ENCODE results near the gene MID1. TPM values are rescaled to one million over a fixed set of nuclear protein-coding genes. Genes with fewer than 3 reads are reported as not detected.

The MID1 gene
- total RNA-seq, 1 donor from 2014 or later, result 0.18 TPM

DNA sequence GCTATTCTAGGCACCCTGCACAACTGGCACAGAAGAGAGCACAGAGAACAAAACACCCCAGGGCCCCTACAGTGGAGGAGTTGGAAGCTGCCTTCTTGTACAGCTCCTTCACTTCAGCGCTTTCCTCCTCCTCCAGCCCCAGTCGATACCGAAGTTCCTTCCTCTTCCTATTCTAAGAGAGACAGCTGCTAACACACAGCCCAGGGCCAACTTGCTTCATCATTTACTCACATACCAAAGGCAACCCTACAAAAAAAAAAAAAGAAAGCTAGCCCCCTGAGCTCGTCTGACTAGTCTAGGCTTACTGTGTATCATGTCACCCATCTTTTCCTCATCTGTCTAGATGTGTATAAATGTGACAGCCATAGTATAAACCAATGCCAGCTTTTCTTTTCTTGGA is 64.5 kb downstream of the MID1 start:
- intact Hi-C loops (cut with micrococcal nuclease), result no loop called here
- DNase-seq, result no peak
- CTCF ChIA-PET, result no interaction called here

DNA sequence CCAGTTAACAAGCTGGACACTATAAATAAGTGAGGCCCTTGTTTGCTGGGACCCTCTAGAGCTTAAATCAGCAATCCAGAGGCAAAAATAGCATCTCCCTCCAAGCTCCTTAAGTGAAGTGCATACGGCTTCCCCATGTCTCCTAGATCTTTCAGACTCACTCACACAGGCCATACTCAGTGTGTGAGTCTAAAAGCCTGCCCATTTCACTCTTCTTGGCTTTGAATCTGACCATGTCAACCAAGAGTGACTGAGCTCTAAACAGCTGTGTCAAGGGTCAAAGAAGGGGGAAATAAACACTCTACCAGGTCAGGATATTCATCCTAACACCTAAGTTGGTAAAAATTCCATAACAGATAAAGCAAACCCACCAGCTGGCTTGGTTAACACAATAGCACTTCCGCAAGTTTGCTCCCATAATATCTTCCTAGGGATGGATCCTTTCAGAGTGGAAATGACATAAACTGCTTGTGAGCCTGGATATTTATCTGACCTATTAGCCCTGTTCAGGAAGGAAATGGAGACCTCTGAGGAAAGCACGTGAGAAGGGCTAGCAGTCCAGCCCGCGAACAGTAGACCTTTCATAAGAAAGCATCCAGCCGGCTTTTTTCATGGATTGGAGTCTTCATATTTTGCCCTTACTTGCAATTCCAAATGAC is 65.6 kb downstream of the MID1 start:
- ChIA-PET POLR2A (interaction anchor here (0.6 kb wide), 1 partner anchor 712 kb away, joined by 3 read pairs; no protein-coding TSS in a partner anchor), CTCF (no interaction called here)
- TF ChIP-seq CTCF (IDR thresholded peaks at IDR 0.05), result no peak
- no peaks in the 10 kb centered on the region for H3K36me3 Mint-ChIP-seq (ENCODE audit: low read depth)
- H3K9me3 Mint-ChIP-seq, result no peaks in the 10 kb centered on the region
- H3K27ac Mint-ChIP-seq, result no peak overlapping the region
- DNase-seq, result no peak
- intact Hi-C loops (cut with micrococcal nuclease), result no loop called here
- no peak overlapping the region for H3K4me3 Mint-ChIP-seq
- no peaks in the 10 kb centered on the region for H3K4me1 Mint-ChIP-seq
- peaks cover 2% of the 10 kb centered on the region for H3K27me3 Mint-ChIP-seq
- ATAC-seq (ENCODE audit: low read depth), result no peak

More for the DNA sequence above, 64.5 kb downstream of the MID1 start:
- Mint-ChIP-seq H3K4me3 (no peak overlapping the region), H3K9me3 (no peaks in the 10 kb centered on the region), H3K27ac (no peak overlapping the region), H3K4me1 (no peaks in the 10 kb centered on the region), H3K36me3 (ENCODE audit: low read depth) (no peaks in the 10 kb centered on the region), H3K27me3 (peaks cover 2% of the 10 kb centered on the region)
- ATAC-seq (ENCODE audit: low read depth), result no peak
- TF ChIP-seq CTCF (IDR thresholded peaks at IDR 0.05), result no peak
- POLR2A ChIA-PET, result no interaction called here

DNA sequence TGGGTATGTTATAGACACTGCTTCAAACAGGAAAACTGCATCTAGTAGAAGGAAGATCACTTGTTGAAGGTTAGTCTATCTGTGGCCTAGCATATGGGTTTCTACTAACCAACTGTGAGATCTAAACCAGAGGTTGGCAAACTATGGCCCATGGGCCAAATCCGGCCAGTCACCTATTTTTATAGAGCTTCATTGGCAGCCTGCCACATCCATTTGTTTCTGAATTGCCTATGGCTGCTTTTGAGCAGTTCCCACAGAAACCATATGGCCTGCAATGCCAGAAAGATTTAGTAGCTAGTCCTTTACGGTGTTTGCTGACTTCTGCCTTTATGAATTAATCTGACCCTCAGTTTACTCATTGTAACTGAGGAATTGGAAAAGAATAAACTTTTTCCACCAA is 71.1 kb downstream of the MID1 start:
- H3K27ac Mint-ChIP-seq, result no peak overlapping the region
- H3K4me1 Mint-ChIP-seq, result no peaks in the 10 kb centered on the region
- no peak for ATAC-seq (ENCODE audit: low read depth)

GRCh38 chrX:10548688-10549087 is 71.7 kb downstream of the MID1 start:
- H3K9me3 Mint-ChIP-seq, result no peaks in the 10 kb centered on the region
- H3K27ac Mint-ChIP-seq, result no peak overlapping the region
- H3K4me3 Mint-ChIP-seq, result no peak overlapping the region
- ChIA-PET POLR2A (no interaction called here), CTCF (no interaction called here)
- no peaks in the 10 kb centered on the region for H3K4me1 Mint-ChIP-seq
- intact Hi-C loops (cut with micrococcal nuclease), result no loop called here
- DNase-seq (no peak), ATAC-seq (ENCODE audit: low read depth) (no peak)
- TF ChIP-seq CTCF (IDR thresholded peaks at IDR 0.05), result no peak
- H3K27me3 Mint-ChIP-seq, result peaks cover 2% of the 10 kb centered on the region
- H3K36me3 Mint-ChIP-seq (ENCODE audit: low read depth), result no peaks in the 10 kb centered on the region

More for the DNA sequence above, 71.1 kb downstream of the MID1 start:
- intact Hi-C loops (cut with micrococcal nuclease), result no loop called here
- no peak for TF ChIP-seq CTCF (IDR thresholded peaks at IDR 0.05)
- no peak for DNase-seq
- no peak overlapping the region for H3K4me3 Mint-ChIP-seq
- H3K27me3 Mint-ChIP-seq, result peaks cover 2% of the 10 kb centered on the region
- no peaks in the 10 kb centered on the region for H3K9me3 Mint-ChIP-seq
- CTCF ChIA-PET, result no interaction called here
- H3K36me3 Mint-ChIP-seq (ENCODE audit: low read depth), result no peaks in the 10 kb centered on the region
- POLR2A ChIA-PET, result no interaction called here

- intact Hi-C loops (cut with micrococcal nuclease), result no loop called here
- Mint-ChIP-seq H3K27ac (no peak overlapping the region), H3K4me3 (no peak overlapping the region), H3K9me3 (no peaks in the 10 kb centered on the region), H3K4me1 (no peaks in the 10 kb centered on the region), H3K27me3 (peaks cover 2% of the 10 kb centered on the region), H3K36me3 (ENCODE audit: low read depth) (no peaks in the 10 kb centered on the region)
- ATAC-seq (ENCODE audit: low read depth) (no peak), DNase-seq (no peak)
- no peak for TF ChIP-seq CTCF (IDR thresholded peaks at IDR 0.05)
- POLR2A ChIA-PET, result no interaction called here
- CTCF ChIA-PET, result no interaction called here
Measured at GRCh38 chrX:10545882-10546281, 74.5 kb downstream of the MID1 start.
